Loucy (cell line): Measurements from ENCODE around the gene PGBD5.
A peak's percentile ranks its signal among the peaks of the same experiment; 100 is the strongest.

ENCODE experiments used
- H2AFZ ChIP-seq: fragments of 200-600 bp; sonication (generic); 2 replicates; pipeline ENCODE4 v1.6.0; 2016; ENCODE audit warnings: antibody characterized with exemption, mild to moderate bottlenecking, low read length, moderate library complexity
- H3F3A ChIP-seq: fragments of 200-600 bp; 2 replicates; pipeline ENCODE4 v1.6.0; 2016; ENCODE audit warnings: antibody characterized with exemption, low read depth, mild to moderate bottlenecking
- H3K27me3 ChIP-seq: fragments of 200-600 bp; sonication (generic); 2 replicates; pipeline ENCODE4 v1.6.1; 2014; ENCODE audit warnings: low read length, mild to moderate bottlenecking; ENCODE audit not compliant: insufficient read depth, poor library complexity, severe bottlenecking
- H3K36me3 ChIP-seq: fragments of 200-600 bp; sonication (generic); 2 replicates; pipeline ENCODE4 v1.6.1; 2016; ENCODE audit warnings: low read length; ENCODE audit not compliant: insufficient read depth
- H3K4me1 ChIP-seq: fragments of 200-600 bp; sonication (generic); 2 replicates; pipeline ENCODE4 v1.5.1; 2014; ENCODE audit warnings: low read length, mild to moderate bottlenecking; ENCODE audit not compliant: insufficient read depth, poor library complexity, severe bottlenecking
- H3K4me2 ChIP-seq: fragments of 200-600 bp; sonication (generic); 2 replicates; pipeline ENCODE4 v1.6.0; 2014; ENCODE audit warnings: antibody characterized with exemption, low read length, low read depth, mild to moderate bottlenecking; ENCODE audit not compliant: poor library complexity, severe bottlenecking
- H3K4me3 ChIP-seq: fragments of 200-600 bp; sonication (generic); 2 replicates; pipeline ENCODE4 v1.5.1; 2014; ENCODE audit warnings: low read length, mild to moderate bottlenecking, mixed read lengths; ENCODE audit not compliant: poor library complexity, severe bottlenecking
- H3K79me2 ChIP-seq: fragments of 200-600 bp; sonication (generic); 2 replicates; pipeline ENCODE4 v1.6.1; 2014; ENCODE audit warnings: low read length; ENCODE audit not compliant: insufficient read depth
- H3K9ac ChIP-seq: fragments of 200-600 bp; sonication (generic); 2 replicates; pipeline ENCODE4 v1.6.0; 2014; ENCODE audit warnings: mild to moderate bottlenecking, low read depth, low read length, moderate library complexity; ENCODE audit not compliant: poor library complexity, severe bottlenecking
- H3K9me2 ChIP-seq: fragments of 200-600 bp; sonication (generic); replicated peaks from 2 replicates; pipeline ENCODE4 v1.6.1; 2016; ENCODE audit warnings: low read depth, low read length, mixed read lengths
- H3K9me3 ChIP-seq: fragments of 200-600 bp; sonication (generic); 2 replicates; pipeline ENCODE4 v1.6.1; 2014; ENCODE audit warnings: mild to moderate bottlenecking, antibody characterized with exemption, low read length, low read depth; ENCODE audit not compliant: insufficient read depth
- H4K20me1 ChIP-seq: fragments of 200-600 bp; sonication (generic); 2 replicates; pipeline ENCODE4 v1.6.0; 2014; ENCODE audit warnings: antibody characterized with exemption, low read length, mild to moderate bottlenecking; ENCODE audit not compliant: insufficient read depth, poor library complexity, severe bottlenecking
- EZH2phosphoT487 ChIP-seq: fragments of 200-600 bp; IDR thresholded peaks from 2 replicates; pipeline ENCODE4 v1.6.1; 2018; ENCODE audit warnings: antibody characterized with exemption, mild to moderate bottlenecking, moderate library complexity, borderline replicate concordance
- TF ChIP-seq, protein P1 (sequence below): fragments of 200-600 bp; sonication (generic); conservative IDR thresholded peaks from 2 replicates; pipeline ENCODE4 v1.5.1; 2014; ENCODE audit warnings: mild to moderate bottlenecking, antibody characterized with exemption, low read length

PGBD5 gene

DNA sequence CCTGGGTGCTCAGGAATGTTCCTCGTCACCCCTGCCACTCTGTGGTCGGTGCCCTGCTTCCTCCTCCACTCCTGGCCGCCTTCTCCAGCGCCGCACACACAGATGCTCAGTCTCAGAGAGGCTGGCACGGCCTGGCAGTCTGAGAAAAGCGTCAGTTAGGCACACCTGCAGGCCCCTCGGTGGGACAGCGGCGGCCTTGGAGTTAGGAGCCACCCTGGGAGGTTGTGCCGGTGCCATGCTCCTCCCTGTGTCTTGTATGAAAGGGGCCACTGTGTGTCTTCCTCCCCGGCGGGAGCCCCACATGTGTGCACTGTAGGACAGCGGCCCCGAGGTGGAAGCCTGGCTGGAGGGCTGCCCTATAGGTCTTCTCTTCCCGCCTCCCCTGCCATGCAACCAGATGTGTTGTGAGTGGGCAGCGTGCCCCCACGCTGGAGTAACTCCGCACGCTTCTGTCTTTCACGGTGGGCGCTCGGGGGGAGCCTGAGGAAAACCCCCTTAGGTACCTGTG is 145.2 kb downstream of the PGBD5 start:
- peaks cover 22% of the 10 kb centered on the region for H3F3A ChIP-seq
- no peaks in the 10 kb centered on the region for H3K27me3 ChIP-seq
- TF ChIP-seq, protein P1, sequence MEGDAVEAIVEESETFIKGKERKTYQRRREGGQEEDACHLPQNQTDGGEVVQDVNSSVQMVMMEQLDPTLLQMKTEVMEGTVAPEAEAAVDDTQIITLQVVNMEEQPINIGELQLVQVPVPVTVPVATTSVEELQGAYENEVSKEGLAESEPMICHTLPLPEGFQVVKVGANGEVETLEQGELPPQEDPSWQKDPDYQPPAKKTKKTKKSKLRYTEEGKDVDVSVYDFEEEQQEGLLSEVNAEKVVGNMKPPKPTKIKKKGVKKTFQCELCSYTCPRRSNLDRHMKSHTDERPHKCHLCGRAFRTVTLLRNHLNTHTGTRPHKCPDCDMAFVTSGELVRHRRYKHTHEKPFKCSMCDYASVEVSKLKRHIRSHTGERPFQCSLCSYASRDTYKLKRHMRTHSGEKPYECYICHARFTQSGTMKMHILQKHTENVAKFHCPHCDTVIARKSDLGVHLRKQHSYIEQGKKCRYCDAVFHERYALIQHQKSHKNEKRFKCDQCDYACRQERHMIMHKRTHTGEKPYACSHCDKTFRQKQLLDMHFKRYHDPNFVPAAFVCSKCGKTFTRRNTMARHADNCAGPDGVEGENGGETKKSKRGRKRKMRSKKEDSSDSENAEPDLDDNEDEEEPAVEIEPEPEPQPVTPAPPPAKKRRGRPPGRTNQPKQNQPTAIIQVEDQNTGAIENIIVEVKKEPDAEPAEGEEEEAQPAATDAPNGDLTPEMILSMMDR = no peak
- no peak for TF ChIP-seq EZH2phosphoT487
- peak overlapping the region; percentile 58 for H3K4me3 ChIP-seq
- H2AFZ ChIP-seq = no peak overlapping the region
- H4K20me1 ChIP-seq = no peaks in the 10 kb centered on the region
- peaks cover 85% of the 10 kb centered on the region for H3K4me1 ChIP-seq
- H3K9me2 ChIP-seq = no peaks in the 10 kb centered on the region
- peaks cover 52% of the 10 kb centered on the region; the same call in 1 of the 2 replicates for H3K79me2 ChIP-seq
- peaks cover 54% of the 10 kb centered on the region for H3K36me3 ChIP-seq
- H3K4me2 ChIP-seq = peak overlapping the region; percentile 71
- peak overlapping the region; percentile 84 for H3K9ac ChIP-seq
- no peaks in the 10 kb centered on the region for H3K9me3 ChIP-seq

DNA sequence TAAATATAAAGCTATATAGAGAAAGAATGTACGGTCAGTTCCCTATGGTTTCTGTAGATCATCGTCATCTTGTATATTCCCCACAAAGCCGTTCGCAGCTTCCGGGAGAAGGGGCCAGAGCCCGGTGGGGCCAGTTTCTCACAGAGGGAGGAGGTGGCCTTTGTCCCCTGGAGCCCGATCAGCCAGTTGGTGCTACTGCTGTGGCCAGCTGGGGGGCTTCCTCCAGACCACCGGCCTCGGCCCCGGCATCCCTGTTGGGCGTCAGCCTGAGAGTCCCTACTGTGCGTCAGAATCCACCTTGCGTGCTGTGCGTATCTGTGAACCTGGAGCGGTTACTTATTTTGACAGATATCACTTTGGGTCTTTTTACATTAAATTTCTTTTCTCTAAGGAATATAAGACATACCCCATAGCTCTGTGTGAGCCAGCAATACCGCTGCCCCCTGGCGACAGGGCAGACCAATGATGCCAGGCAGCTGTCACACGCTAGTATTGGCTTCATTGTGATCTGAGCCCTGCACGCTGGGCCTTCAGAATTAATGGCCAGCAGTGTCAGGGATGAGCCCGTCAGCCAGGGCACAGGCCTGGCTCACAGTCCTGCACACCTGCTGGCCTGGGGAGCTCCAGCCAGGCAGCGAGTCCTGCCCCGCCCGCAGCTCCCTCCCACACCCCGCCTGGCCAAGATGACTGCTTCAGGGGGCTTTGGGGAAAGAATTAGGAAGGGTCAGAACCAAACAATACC is 145.9 kb downstream of the PGBD5 start:
- peaks cover 52% of the 10 kb centered on the region; the same call in 1 of the 2 replicates for H3K79me2 ChIP-seq
- H3F3A ChIP-seq = peaks cover 22% of the 10 kb centered on the region
- no peaks in the 10 kb centered on the region for H3K9me2 ChIP-seq
- H2AFZ ChIP-seq = no peak overlapping the region
- TF ChIP-seq, protein P1 = peak; percentile 30
- no peak for TF ChIP-seq EZH2phosphoT487
- peak overlapping the region; percentile 84 for H3K9ac ChIP-seq
- H3K9me3 ChIP-seq = no peaks in the 10 kb centered on the region
- peak overlapping the region; percentile 58 for H3K4me3 ChIP-seq
- H3K36me3 ChIP-seq = peaks cover 61% of the 10 kb centered on the region
- H3K4me1 ChIP-seq = peaks cover 85% of the 10 kb centered on the region
- H4K20me1 ChIP-seq = no peaks in the 10 kb centered on the region
- peak overlapping the region; percentile 71 for H3K4me2 ChIP-seq
- no peaks in the 10 kb centered on the region for H3K27me3 ChIP-seq

DNA sequence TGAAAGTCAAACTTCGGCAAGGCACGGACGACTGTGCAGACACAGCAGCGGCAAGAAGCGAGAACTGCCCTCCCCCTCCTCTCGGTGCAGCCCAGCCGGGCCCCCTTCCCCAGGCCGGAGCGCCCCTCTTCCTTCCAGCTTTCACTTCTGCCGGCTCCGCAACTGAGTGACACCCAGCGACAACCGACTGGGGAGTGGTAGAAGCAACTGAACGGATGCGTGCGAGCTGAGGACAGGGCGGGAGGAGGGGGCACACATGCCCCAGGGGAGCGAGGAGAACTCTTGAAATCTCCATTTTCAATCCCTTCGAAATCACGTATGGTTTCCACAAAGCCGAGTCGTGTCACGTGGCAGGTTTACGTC is 146.6 kb downstream of the PGBD5 start:
- peak overlapping the region; percentile 71 for H3K4me2 ChIP-seq
- peaks cover 83% of the 10 kb centered on the region for H3K4me1 ChIP-seq
- TF ChIP-seq, protein P1 = no peak
- no peak for TF ChIP-seq EZH2phosphoT487

More for the DNA sequence above, 146.6 kb downstream of the PGBD5 start:
- H3K79me2 ChIP-seq = peaks cover 48% of the 10 kb centered on the region; the same call in 1 of the 2 replicates
- H4K20me1 ChIP-seq = no peaks in the 10 kb centered on the region
- no peaks in the 10 kb centered on the region for H3K9me3 ChIP-seq
- peak overlapping the region; percentile 84 for H3K9ac ChIP-seq
- no peaks in the 10 kb centered on the region for H3K9me2 ChIP-seq
- peaks cover 64% of the 10 kb centered on the region for H3K36me3 ChIP-seq
- H3F3A ChIP-seq = peaks cover 22% of the 10 kb centered on the region
- no peaks in the 10 kb centered on the region for H3K27me3 ChIP-seq
- H2AFZ ChIP-seq = no peak overlapping the region
- H3K4me3 ChIP-seq = peak overlapping the region; percentile 20
